Astrocyte (in vitro differentiated cells and primary cell): ENCODE results near the gene HBB.

Experiments used
- EZH2 ChIP-seq: IDR thresholded peaks from 2 replicates; pipeline ENCODE4 v1.6.1; 2012; ENCODE audit warnings: mild to moderate bottlenecking, low read length, inconsistent platforms; ENCODE audit not compliant: insufficient read depth
- TF ChIP-seq, protein P1 (sequence below): IDR thresholded peaks from 2 replicates; pipeline ENCODE4 v1.5.1; 2011; ENCODE audit warnings: low read depth, mild to moderate bottlenecking, inconsistent platforms, low read length, moderate library complexity; ENCODE audit not compliant: insufficient read depth

DNA sequence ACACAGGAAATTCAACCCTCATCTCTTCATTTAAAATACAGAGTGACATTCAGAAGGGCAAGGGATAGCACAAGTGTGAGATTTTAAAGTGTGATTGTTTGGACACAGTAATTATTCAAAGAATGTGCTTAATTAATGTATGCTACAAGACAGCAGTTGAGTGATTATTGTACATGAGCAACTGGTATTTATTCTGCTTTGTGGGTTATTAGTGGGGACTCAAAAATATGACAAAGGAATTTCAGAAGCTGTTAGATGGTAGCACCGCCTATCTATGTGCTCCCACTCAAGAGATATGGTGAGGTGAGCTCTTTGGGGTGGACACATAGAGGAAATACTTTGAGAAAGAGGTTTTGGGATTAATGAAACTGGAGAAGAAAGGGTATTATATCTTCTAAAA, 13.2 kb upstream of the HBB start:
- TF ChIP-seq, protein P1, sequence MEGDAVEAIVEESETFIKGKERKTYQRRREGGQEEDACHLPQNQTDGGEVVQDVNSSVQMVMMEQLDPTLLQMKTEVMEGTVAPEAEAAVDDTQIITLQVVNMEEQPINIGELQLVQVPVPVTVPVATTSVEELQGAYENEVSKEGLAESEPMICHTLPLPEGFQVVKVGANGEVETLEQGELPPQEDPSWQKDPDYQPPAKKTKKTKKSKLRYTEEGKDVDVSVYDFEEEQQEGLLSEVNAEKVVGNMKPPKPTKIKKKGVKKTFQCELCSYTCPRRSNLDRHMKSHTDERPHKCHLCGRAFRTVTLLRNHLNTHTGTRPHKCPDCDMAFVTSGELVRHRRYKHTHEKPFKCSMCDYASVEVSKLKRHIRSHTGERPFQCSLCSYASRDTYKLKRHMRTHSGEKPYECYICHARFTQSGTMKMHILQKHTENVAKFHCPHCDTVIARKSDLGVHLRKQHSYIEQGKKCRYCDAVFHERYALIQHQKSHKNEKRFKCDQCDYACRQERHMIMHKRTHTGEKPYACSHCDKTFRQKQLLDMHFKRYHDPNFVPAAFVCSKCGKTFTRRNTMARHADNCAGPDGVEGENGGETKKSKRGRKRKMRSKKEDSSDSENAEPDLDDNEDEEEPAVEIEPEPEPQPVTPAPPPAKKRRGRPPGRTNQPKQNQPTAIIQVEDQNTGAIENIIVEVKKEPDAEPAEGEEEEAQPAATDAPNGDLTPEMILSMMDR: no peak
- no peak for TF ChIP-seq EZH2
